Osteocyte (in vitro differentiated cells): ENCODE data around the gene LAMP2. TPM values are rescaled to one million over a fixed set of nuclear protein-coding genes. Genes with fewer than 3 reads are reported as not detected.

ENCODE experiments used
- DNase-seq: peaks from one replicate; pipeline ENCODE4 v3.0.0; 2021; ENCODE audit warnings: mixed read lengths; ENCODE audit not compliant: unreplicated experiment; ENCODE audit errors: extremely low spot score
- H3K27ac Mint-ChIP-seq: one replicate; pipeline ENCODE4 v1.8.0; 2021; ENCODE audit warnings: mild to moderate bottlenecking, mixed read lengths; ENCODE audit not compliant: unreplicated experiment
- H3K27me3 Mint-ChIP-seq: one replicate; pipeline ENCODE4 v1.8.0; 2021; ENCODE audit warnings: mixed read lengths; ENCODE audit not compliant: unreplicated experiment
- H3K36me3 Mint-ChIP-seq: one replicate; pipeline ENCODE4 v1.8.0; 2021; ENCODE audit warnings: mixed read lengths; ENCODE audit not compliant: unreplicated experiment
- H3K4me1 Mint-ChIP-seq: one replicate; pipeline ENCODE4 v1.8.0; 2021; ENCODE audit warnings: mixed read lengths; ENCODE audit not compliant: unreplicated experiment
- H3K4me3 Mint-ChIP-seq: one replicate; pipeline ENCODE4 v1.8.0; 2021; ENCODE audit warnings: mild to moderate bottlenecking, moderate library complexity, mixed read lengths; ENCODE audit not compliant: unreplicated experiment
- H3K9me3 Mint-ChIP-seq: one replicate; pipeline ENCODE4 v1.8.0; 2021; ENCODE audit warnings: mixed read lengths; ENCODE audit not compliant: unreplicated experiment
- long read RNA-seq: library from polyadenylated mRNA; unstranded; transcript quantifications from one replicate; pipeline ENCODE4 v2.0.0, GENCODE V29; 2021
- total RNA-seq: library from RNA; stranded (reverse); gene quantifications from 2 replicates; pipeline ENCODE4 v1.2.1, GENCODE V29; 2021
- TF ChIP-seq, protein P1 (sequence below): fragments of 200-600 bp; sonication (generic); IDR thresholded peaks from 2 replicates; pipeline ENCODE4 v1.5.0; 2021; ENCODE audit warnings: antibody characterized with exemption, mild to moderate bottlenecking, moderate library complexity

The LAMP2 gene
- total RNA-seq: 206 and 214 TPM in 2 replicates
- long read RNA-seq, full-length matches to known transcripts: 983 of 1,061 reads
- long read RNA-seq, partial matches to known transcripts: 42 of 1,061 reads
- long read RNA-seq, other reads (novel, unspliced or antisense): 36 of 1,061 reads

GRCh38 chrX:120468825-120469525 lies at the start of gene LAMP2:
Gene LAMP2 (minus strand): TSS chrX:120469296. CDS start chrX:120469169, 127 bp downstream.
- H3K27me3 Mint-ChIP-seq: no peaks in the 10 kb centered on the region
- peak; percentile 92 for DNase-seq
- TF ChIP-seq, protein P1, sequence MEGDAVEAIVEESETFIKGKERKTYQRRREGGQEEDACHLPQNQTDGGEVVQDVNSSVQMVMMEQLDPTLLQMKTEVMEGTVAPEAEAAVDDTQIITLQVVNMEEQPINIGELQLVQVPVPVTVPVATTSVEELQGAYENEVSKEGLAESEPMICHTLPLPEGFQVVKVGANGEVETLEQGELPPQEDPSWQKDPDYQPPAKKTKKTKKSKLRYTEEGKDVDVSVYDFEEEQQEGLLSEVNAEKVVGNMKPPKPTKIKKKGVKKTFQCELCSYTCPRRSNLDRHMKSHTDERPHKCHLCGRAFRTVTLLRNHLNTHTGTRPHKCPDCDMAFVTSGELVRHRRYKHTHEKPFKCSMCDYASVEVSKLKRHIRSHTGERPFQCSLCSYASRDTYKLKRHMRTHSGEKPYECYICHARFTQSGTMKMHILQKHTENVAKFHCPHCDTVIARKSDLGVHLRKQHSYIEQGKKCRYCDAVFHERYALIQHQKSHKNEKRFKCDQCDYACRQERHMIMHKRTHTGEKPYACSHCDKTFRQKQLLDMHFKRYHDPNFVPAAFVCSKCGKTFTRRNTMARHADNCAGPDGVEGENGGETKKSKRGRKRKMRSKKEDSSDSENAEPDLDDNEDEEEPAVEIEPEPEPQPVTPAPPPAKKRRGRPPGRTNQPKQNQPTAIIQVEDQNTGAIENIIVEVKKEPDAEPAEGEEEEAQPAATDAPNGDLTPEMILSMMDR: no peak
- peaks cover 23% of the 10 kb centered on the region for H3K4me1 Mint-ChIP-seq
- no peaks in the 10 kb centered on the region for H3K36me3 Mint-ChIP-seq
- H3K9me3 Mint-ChIP-seq: no peaks in the 10 kb centered on the region
- peak within 1 kb of the TSS; percentile 97 for H3K27ac Mint-ChIP-seq
- H3K4me3 Mint-ChIP-seq: peak within 1 kb of the TSS; percentile 94

DNA sequence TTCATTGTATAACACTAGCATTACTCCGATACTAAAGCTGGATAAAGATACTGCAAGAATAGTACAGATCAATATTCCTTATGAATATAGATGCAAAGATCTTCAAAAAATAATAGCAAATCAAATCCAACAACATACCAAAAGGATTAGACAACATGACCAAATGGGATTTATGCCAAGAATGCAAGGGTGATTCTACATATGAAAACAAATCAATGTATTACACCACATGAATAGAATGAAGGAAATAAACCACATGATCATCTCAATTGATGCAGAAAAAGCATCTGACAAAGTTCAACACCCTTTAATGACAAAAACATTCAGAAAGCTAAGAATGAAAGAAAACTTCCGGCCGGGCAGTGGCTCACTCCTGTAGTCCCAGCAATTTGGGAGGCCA lies 48.8 kb upstream of the LAMP2 start:
- peak overlapping the region; percentile 77 for H3K27ac Mint-ChIP-seq
- TF ChIP-seq, protein P1: no peak
- no peak for DNase-seq
- peaks cover 10% of the 10 kb centered on the region for H3K36me3 Mint-ChIP-seq
- no peak overlapping the region for H3K4me3 Mint-ChIP-seq
- H3K9me3 Mint-ChIP-seq: no peaks in the 10 kb centered on the region
- H3K4me1 Mint-ChIP-seq: peaks cover 13% of the 10 kb centered on the region
- no peaks in the 10 kb centered on the region for H3K27me3 Mint-ChIP-seq

- no peak for DNase-seq
- Mint-ChIP-seq H3K9me3 (peaks cover 4% of the 10 kb centered on the region), H3K27ac (no peak overlapping the region), H3K4me1 (peaks cover 13% of the 10 kb centered on the region), H3K27me3 (no peaks in the 10 kb centered on the region), H3K36me3 (peaks cover 10% of the 10 kb centered on the region), H3K4me3 (no peak overlapping the region)
- TF ChIP-seq, protein P1: peak; percentile 43
Measured at GRCh38 chrX:120514236-120514635, 45.1 kb upstream of the LAMP2 start.

- DNase-seq: no peak
- Mint-ChIP-seq H3K4me3 (no peak overlapping the region), H3K4me1 (peaks cover 1% of the 10 kb centered on the region), H3K27ac (no peak overlapping the region), H3K36me3 (peaks cover 8% of the 10 kb centered on the region), H3K27me3 (no peaks in the 10 kb centered on the region), H3K9me3 (peaks cover 4% of the 10 kb centered on the region)
- TF ChIP-seq, protein P1: no peak
Measured at GRCh38 chrX:120512627-120513026, 43.5 kb upstream of the LAMP2 start.

- TF ChIP-seq, protein P1: no peak
- H3K27me3 Mint-ChIP-seq: no peaks in the 10 kb centered on the region
- peak overlapping the region; percentile 32 for H3K27ac Mint-ChIP-seq
- H3K4me1 Mint-ChIP-seq: no peaks in the 10 kb centered on the region
- H3K9me3 Mint-ChIP-seq: peaks cover 4% of the 10 kb centered on the region
- no peak overlapping the region for H3K4me3 Mint-ChIP-seq
- peaks cover 8% of the 10 kb centered on the region for H3K36me3 Mint-ChIP-seq
- DNase-seq: no peak
Measured at GRCh38 chrX:120512222-120512621, 43.1 kb upstream of the LAMP2 start.
